ENCODE results near the gene MIS18BP1. TPM values are rescaled to one million over a fixed set of nuclear protein-coding genes. Genes with fewer than 3 reads are reported as not detected.

Gene MIS18BP1
- total and polyA plus RNA-seq, 2 experiments from 2014 or later = 109 to 216 TPM

- no peaks in the 10 kb centered on the region for H3K36me3 ChIP-seq (ENCODE audit: insufficient read depth)
These were observed 1.1 kb downstream of the MIS18BP1 start for GRCh38 chr14:45251912-45252311.

More at GRCh38 chr14:45251912-45252311, 1.1 kb downstream of the MIS18BP1 start:
- Histone ChIP-seq H3F3A (replicated peaks; ENCODE audit: low read depth) (no peaks in the 10 kb centered on the region), H3K27ac (ENCODE audit: low read depth) (no peak overlapping the region), H3K4me1 (ENCODE audit: insufficient read depth) (peaks cover 4% of the 10 kb centered on the region; the same call in 1 of the 2 replicates), H4K20me1 (replicated peaks; ENCODE audit: insufficient read depth) (peaks cover 32% of the 10 kb centered on the region), H3K79me2 (replicated peaks; ENCODE audit: insufficient read depth) (peaks cover 60% of the 10 kb centered on the region), H3K27me3 (ENCODE audit: insufficient read depth) (no peaks in the 10 kb centered on the region), H3K4me3 (peak overlapping the region; percentile 89), H3K4me2 (peak overlapping the region; percentile 84), H2AFZ (no peak overlapping the region), H3K9me2 (ENCODE audit: insufficient read depth) (no peaks in the 10 kb centered on the region)
- Mint-ChIP-seq H3K27ac (peak overlapping the region; percentile 83), H3K36me3 (ENCODE audit: low read depth) (peaks cover 3% of the 10 kb centered on the region; the same call in 2 of the 3 replicates), H3K27me3 (ENCODE audit: insufficient read depth, low read depth, poor library complexity) (peaks cover 9% of the 10 kb centered on the region), H3K9me3 (peaks cover 2% of the 10 kb centered on the region; the same call in 1 of the 3 replicates), H3K4me1 (peaks cover 10% of the 10 kb centered on the region; the same call in 2 of the 3 replicates), H3K4me3 (peak overlapping the region; percentile 93)
- no peak for TF ChIP-seq JUNB (IDR thresholded peaks at IDR 0.05; ENCODE audit: unreplicated experiment)
- TF ChIP-seq CTCF (conservative IDR thresholded peaks at IDR 0.05; ENCODE audit: low read depth in 2 of 2) = no peak
- TF ChIP-seq, protein P1, sequence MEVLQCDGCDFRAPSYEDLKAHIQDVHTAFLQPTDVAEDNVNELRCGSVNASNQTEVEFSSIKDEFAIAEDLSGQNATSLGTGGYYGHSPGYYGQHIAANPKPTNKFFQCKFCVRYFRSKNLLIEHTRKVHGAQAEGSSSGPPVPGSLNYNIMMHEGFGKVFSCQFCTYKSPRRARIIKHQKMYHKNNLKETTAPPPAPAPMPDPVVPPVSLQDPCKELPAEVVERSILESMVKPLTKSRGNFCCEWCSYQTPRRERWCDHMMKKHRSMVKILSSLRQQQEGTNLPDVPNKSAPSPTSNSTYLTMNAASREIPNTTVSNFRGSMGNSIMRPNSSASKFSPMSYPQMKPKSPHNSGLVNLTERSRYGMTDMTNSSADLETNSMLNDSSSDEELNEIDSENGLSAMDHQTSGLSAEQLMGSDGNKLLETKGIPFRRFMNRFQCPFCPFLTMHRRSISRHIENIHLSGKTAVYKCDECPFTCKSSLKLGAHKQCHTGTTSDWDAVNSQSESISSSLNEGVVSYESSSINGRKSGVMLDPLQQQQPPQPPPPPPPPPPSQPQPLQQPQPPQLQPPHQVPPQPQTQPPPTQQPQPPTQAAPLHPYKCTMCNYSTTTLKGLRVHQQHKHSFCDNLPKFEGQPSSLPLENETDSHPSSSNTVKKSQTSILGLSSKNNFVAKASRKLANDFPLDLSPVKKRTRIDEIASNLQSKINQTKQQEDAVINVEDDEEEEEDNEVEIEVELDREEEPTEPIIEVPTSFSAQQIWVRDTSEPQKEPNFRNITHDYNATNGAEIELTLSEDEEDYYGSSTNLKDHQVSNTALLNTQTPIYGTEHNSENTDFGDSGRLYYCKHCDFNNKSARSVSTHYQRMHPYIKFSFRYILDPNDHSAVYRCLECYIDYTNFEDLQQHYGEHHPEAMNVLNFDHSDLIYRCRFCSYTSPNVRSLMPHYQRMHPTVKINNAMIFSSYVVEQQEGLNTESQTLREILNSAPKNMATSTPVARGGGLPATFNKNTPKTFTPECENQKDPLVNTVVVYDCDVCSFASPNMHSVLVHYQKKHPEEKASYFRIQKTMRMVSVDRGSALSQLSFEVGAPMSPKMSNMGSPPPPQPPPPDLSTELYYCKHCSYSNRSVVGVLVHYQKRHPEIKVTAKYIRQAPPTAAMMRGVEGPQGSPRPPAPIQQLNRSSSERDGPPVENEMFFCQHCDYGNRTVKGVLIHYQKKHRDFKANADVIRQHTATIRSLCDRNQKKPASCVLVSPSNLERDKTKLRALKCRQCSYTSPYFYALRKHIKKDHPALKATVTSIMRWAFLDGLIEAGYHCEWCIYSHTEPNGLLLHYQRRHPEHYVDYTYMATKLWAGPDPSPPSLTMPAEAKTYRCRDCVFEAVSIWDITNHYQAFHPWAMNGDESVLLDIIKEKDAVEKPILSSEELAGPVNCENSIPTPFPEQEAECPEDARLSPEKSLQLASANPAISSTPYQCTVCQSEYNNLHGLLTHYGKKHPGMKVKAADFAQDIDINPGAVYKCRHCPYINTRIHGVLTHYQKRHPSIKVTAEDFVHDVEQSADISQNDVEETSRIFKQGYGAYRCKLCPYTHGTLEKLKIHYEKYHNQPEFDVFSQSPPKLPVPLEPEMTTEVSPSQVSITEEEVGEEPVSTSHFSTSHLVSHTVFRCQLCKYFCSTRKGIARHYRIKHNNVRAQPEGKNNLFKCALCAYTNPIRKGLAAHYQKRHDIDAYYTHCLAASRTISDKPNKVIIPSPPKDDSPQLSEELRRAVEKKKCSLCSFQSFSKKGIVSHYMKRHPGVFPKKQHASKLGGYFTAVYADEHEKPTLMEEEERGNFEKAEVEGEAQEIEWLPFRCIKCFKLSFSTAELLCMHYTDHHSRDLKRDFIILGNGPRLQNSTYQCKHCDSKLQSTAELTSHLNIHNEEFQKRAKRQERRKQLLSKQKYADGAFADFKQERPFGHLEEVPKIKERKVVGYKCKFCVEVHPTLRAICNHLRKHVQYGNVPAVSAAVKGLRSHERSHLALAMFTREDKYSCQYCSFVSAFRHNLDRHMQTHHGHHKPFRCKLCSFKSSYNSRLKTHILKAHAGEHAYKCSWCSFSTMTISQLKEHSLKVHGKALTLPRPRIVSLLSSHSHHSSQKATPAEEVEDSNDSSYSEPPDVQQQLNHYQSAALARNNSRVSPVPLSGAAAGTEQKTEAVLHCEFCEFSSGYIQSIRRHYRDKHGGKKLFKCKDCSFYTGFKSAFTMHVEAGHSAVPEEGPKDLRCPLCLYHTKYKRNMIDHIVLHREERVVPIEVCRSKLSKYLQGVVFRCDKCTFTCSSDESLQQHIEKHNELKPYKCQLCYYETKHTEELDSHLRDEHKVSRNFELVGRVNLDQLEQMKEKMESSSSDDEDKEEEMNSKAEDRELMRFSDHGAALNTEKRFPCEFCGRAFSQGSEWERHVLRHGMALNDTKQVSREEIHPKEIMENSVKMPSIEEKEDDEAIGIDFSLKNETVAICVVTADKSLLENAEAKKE (CRISPR knock-in tag; IDR thresholded peaks at IDR 0.05) = no peak
- TF ChIP-seq STAT1 (IDR thresholded peaks at IDR 0.05; ENCODE audit: unreplicated experiment) = no peak
- TF ChIP-seq NANOG (IDR thresholded peaks at IDR 0.05; ENCODE audit: borderline replicate concordance) = no peak
- TF ChIP-seq CREB1 (CRISPR knock-in tag; IDR thresholded peaks at IDR 0.05; ENCODE audit: low read depth) = no peak
- TF ChIP-seq, protein P2, sequence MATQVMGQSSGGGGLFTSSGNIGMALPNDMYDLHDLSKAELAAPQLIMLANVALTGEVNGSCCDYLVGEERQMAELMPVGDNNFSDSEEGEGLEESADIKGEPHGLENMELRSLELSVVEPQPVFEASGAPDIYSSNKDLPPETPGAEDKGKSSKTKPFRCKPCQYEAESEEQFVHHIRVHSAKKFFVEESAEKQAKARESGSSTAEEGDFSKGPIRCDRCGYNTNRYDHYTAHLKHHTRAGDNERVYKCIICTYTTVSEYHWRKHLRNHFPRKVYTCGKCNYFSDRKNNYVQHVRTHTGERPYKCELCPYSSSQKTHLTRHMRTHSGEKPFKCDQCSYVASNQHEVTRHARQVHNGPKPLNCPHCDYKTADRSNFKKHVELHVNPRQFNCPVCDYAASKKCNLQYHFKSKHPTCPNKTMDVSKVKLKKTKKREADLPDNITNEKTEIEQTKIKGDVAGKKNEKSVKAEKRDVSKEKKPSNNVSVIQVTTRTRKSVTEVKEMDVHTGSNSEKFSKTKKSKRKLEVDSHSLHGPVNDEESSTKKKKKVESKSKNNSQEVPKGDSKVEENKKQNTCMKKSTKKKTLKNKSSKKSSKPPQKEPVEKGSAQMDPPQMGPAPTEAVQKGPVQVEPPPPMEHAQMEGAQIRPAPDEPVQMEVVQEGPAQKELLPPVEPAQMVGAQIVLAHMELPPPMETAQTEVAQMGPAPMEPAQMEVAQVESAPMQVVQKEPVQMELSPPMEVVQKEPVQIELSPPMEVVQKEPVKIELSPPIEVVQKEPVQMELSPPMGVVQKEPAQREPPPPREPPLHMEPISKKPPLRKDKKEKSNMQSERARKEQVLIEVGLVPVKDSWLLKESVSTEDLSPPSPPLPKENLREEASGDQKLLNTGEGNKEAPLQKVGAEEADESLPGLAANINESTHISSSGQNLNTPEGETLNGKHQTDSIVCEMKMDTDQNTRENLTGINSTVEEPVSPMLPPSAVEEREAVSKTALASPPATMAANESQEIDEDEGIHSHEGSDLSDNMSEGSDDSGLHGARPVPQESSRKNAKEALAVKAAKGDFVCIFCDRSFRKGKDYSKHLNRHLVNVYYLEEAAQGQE (IDR thresholded peaks at IDR 0.05; ENCODE audit: unreplicated experiment) = no peak
- TF ChIP-seq EZH2phosphoT487 (IDR thresholded peaks at IDR 0.05; ENCODE audit: unreplicated experiment) = no peak
- TF ChIP-seq, protein P3, sequence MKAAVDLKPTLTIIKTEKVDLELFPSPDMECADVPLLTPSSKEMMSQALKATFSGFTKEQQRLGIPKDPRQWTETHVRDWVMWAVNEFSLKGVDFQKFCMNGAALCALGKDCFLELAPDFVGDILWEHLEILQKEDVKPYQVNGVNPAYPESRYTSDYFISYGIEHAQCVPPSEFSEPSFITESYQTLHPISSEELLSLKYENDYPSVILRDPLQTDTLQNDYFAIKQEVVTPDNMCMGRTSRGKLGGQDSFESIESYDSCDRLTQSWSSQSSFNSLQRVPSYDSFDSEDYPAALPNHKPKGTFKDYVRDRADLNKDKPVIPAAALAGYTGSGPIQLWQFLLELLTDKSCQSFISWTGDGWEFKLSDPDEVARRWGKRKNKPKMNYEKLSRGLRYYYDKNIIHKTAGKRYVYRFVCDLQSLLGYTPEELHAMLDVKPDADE (IDR thresholded peaks at IDR 0.05) = no peak
- TF ChIP-seq ZNF331 (CRISPR knock-in tag; IDR thresholded peaks at IDR 0.05; ENCODE audit: low read depth) = no peak
- no peak for TF ChIP-seq EZH2 (IDR thresholded peaks at IDR 0.05; ENCODE audit: low read depth, unreplicated experiment)
- TF ChIP-seq POLR2AphosphoS5 (IDR thresholded peaks at IDR 0.05; ENCODE audit: low read depth) = no peak
- TF ChIP-seq ZNF114 (CRISPR knock-in tag; IDR thresholded peaks at IDR 0.05) = no peak
- ATAC-seq (no peak), DNase-seq (ENCODE audit: low spot score) (no peak)

Measured in GM23338 (cell line).